Measurements from ENCODE around the gene PTOV1. TPM values are rescaled to one million over a fixed set of nuclear protein-coding genes. Genes with fewer than 3 reads are reported as not detected.

PTOV1 gene
- total RNA-seq, 1 experiment from 2014 or later = 205 TPM

GRCh38 chr19:49904136-49904535 is 53.2 kb downstream of the PTOV1 start:
- Histone ChIP-seq H3K27me3 (ENCODE audit: control insufficient read depth, insufficient read depth, low read length) (no peaks in the 10 kb centered on the region), H3K4me3 (ENCODE audit: insufficient read depth, low read depth, low read length) (no peak overlapping the region), H3K36me3 (replicated peaks; ENCODE audit: control insufficient read depth, insufficient read depth, low read length) (peaks cover 11% of the 10 kb centered on the region)
- DNase-seq = no peak

- DNase-seq = no peak
- H3K36me3 ChIP-seq (replicated peaks; ENCODE audit: control insufficient read depth, insufficient read depth, low read length) = peaks cover 16% of the 10 kb centered on the region
- H3K4me3 ChIP-seq (ENCODE audit: insufficient read depth, low read depth, low read length) = no peak overlapping the region
- H3K27me3 ChIP-seq (ENCODE audit: control insufficient read depth, insufficient read depth, low read length) = no peaks in the 10 kb centered on the region
Measured at GRCh38 chr19:49906879-49907564, 56.1 kb downstream of the PTOV1 start.

DNA sequence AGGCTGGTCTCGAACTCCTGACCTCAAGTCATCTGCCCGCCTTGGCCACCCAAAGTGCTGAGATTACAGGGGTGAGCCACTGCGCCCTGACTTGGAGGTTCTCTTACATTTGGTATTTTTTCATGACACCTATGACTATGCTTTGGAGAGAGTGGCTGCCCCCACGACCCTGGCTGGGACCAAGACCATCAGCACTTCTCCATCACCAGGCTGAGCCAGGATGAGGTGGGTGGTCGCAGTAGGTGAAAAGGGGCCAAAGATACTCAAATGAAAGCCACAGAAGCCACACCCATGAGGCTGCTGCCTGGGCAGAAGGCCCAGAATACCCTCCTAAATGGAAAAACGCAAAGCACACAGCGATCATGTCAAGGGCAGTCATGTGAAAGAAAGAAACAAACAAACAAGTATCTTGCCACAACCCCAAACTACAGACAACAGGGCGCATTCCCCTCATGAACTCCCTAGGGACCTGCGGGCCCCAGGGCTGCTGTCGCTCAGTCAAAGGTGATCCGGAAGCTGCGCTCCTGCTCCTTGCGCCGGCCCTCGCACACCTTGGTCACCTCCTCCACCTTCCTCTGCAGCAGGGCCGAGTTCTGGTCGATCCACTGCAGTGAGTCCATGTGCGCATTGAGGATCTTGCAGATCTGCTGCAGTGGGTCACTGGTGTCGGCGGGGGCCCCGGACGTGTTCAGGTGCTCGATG is 56.9 kb downstream of the PTOV1 start:
- peaks cover 16% of the 10 kb centered on the region for H3K36me3 ChIP-seq (replicated peaks; ENCODE audit: control insufficient read depth, insufficient read depth, low read length)
- H3K4me3 ChIP-seq (ENCODE audit: insufficient read depth, low read depth, low read length) = no peak overlapping the region
- no peaks in the 10 kb centered on the region for H3K27me3 ChIP-seq (ENCODE audit: control insufficient read depth, insufficient read depth, low read length)
- DNase-seq = no peak

GRCh38 chr19:49908480-49909420 is 57.8 kb downstream of the PTOV1 start:
- DNase-seq = no peak
- H3K36me3 ChIP-seq (replicated peaks; ENCODE audit: control insufficient read depth, insufficient read depth, low read length) = peaks cover 20% of the 10 kb centered on the region

DNA sequence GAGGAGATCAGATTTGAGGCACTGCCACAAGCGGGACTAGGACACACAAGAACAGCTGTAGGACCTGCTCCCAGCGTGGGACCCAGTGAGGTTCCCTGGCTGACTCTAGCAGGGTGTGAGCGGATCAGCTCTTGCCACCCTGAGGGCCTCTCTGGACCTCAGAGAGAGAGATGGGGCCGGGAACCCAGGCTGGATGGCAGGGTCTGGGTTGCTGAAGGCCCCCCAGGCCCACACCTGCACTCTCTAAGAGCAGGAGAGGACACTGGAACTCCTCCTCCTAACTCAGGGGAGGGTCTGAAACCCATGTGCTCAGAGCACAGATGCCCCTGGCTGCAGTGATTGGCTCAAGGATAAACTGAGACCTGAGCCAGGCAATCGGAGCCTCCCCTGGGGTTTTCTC is 59.2 kb downstream of the PTOV1 start:
- Histone ChIP-seq H3K27me3 (ENCODE audit: control insufficient read depth, insufficient read depth, low read length) (no peaks in the 10 kb centered on the region), H3K36me3 (replicated peaks; ENCODE audit: control insufficient read depth, insufficient read depth, low read length) (peaks cover 25% of the 10 kb centered on the region), H3K4me3 (ENCODE audit: insufficient read depth, low read depth, low read length) (no peak overlapping the region)
- no peak for DNase-seq

More at GRCh38 chr19:49908480-49909420, 57.8 kb downstream of the PTOV1 start:
- Histone ChIP-seq H3K27me3 (ENCODE audit: control insufficient read depth, insufficient read depth, low read length) (no peaks in the 10 kb centered on the region), H3K4me3 (ENCODE audit: insufficient read depth, low read depth, low read length) (no peak overlapping the region)

Other genes starting within 250 kb of the PTOV1 start
- 13.3 and 20.1 TPM in 2 replicates for gene RRAS, start 211.0 kb upstream of the PTOV1 start, total RNA-seq (2014; rRNA removed; shearing (Covaris generic))
- gene SCAF1, start 208.9 kb upstream of the PTOV1 start, total RNA-seq (2014; rRNA removed; shearing (Covaris generic)) = 32.9 and 37.0 TPM in 2 replicates
- gene IRF3, start 185.3 kb upstream of the PTOV1 start, total RNA-seq (2014; rRNA removed; shearing (Covaris generic)) = 107 and 108 TPM in 2 replicates
- 34.3 and 42.5 TPM in 2 replicates for gene BCL2L12, start 185.2 kb upstream of the PTOV1 start, total RNA-seq (2014; rRNA removed; shearing (Covaris generic))
- gene PRMT1, start 173.9 kb upstream of the PTOV1 start, total RNA-seq (2014; rRNA removed; shearing (Covaris generic)) = 690 and 848 TPM in 2 replicates
- 1.4 and 1.8 TPM in 2 replicates for gene ADM5, start 161.6 kb upstream of the PTOV1 start, total RNA-seq (2014; rRNA removed; shearing (Covaris generic))
- 25.8 and 28.9 TPM in 2 replicates for gene CPT1C, start 160.0 kb upstream of the PTOV1 start, total RNA-seq (2014; rRNA removed; shearing (Covaris generic))
- 0.24 and 0.52 TPM in 2 replicates for gene TSKS, start 87.9 kb upstream of the PTOV1 start, total RNA-seq (2014; rRNA removed; shearing (Covaris generic))
- gene AP2A1, start 84.2 kb upstream of the PTOV1 start, total RNA-seq (2014; rRNA removed; shearing (Covaris generic)) = 208 and 249 TPM in 2 replicates
- gene FUZ, start 37.9 kb upstream of the PTOV1 start, total RNA-seq (2014; rRNA removed; shearing (Covaris generic)) = 48.5 and 49.5 TPM in 2 replicates
- 49.3 and 53.5 TPM in 2 replicates for gene MED25, start 32.9 kb upstream of the PTOV1 start, total RNA-seq (2014; rRNA removed; shearing (Covaris generic))
- gene PNKP, start 16.4 kb downstream of the PTOV1 start, total RNA-seq (2014; rRNA removed; shearing (Covaris generic)) = 76.2 and 94.7 TPM in 2 replicates
- 7.2 and 12.9 TPM in 2 replicates for gene AKT1S1, start 26.2 kb downstream of the PTOV1 start, total RNA-seq (2014; rRNA removed; shearing (Covaris generic))
- gene TBC1D17, start 26.5 kb downstream of the PTOV1 start, total RNA-seq (2014; rRNA removed; shearing (Covaris generic)) = 10.2 and 12.6 TPM in 2 replicates
- 0.59 and 0.73 TPM in 2 replicates for gene IL4I1, start 45.7 kb downstream of the PTOV1 start, total RNA-seq (2014; rRNA removed; shearing (Covaris generic))
- gene ATF5, start 78.0 kb downstream of the PTOV1 start, total RNA-seq (2014; rRNA removed; shearing (Covaris generic)) = 10.7 and 15.0 TPM in 2 replicates
- gene NUP62, start 78.3 kb downstream of the PTOV1 start, total RNA-seq (2014; rRNA removed; shearing (Covaris generic)) = 104 and 109 TPM in 2 replicates
- gene SIGLEC11, start 110.0 kb downstream of the PTOV1 start, total RNA-seq (2014; rRNA removed; shearing (Covaris generic)) = not detected in 2 replicates
- gene VRK3, start 174.2 kb downstream of the PTOV1 start, total RNA-seq (2014; rRNA removed; shearing (Covaris generic)) = 27.7 and 34.3 TPM in 2 replicates
- gene ZNF473, start 174.8 kb downstream of the PTOV1 start, total RNA-seq (2014; rRNA removed; shearing (Covaris generic)) = 6.8 and 8.2 TPM in 2 replicates